Measurements from ENCODE around the gene GPC4. TPM values are rescaled to one million over a fixed set of nuclear protein-coding genes. Genes with fewer than 3 reads are reported as not detected.
"Not testable (repeated sequence)": the region's sequence is repeated elsewhere in the genome, so short reads cannot be mapped to it uniquely, and the experiment has no call there.

Gene GPC4
- total and polyA plus RNA-seq, 4 donors = 12.5 to 32.7 (median 21.9) TPM

- H3K4me1 ChIP-seq (ENCODE audit: control insufficient read depth in 1 of 2, insufficient read depth in 2 of 2, low read length in 2 of 2) = peaks cover 1 to 6% of the 10 kb centered on the region in 2 donors
- no peak for DNase-seq
- 18 to 48% methylated on average over 2 of the region's 2 CpGs for WGBS, 2 donors
- no peak overlapping the region for H3K4me3 ChIP-seq (ENCODE audit: low read length in 2 of 2)
- ATAC-seq (ENCODE audit: low FRiP score) = no peak
- intact Hi-C loops (cut with DNase I) = loop anchor here (5.0 to 10.0 kb wide), 2 partner anchors 75 to 318 kb away; no protein-coding TSS in a partner anchor
- H3K36me3 ChIP-seq (ENCODE audit: control insufficient read depth in 1 of 2, insufficient read depth in 2 of 2, low read length in 1 of 2) = no peaks in the 10 kb centered on the region
- no peak overlapping the region for H3K27ac ChIP-seq (ENCODE audit: low read depth in 1 of 2, low read length in 2 of 2)
- H3K27me3 ChIP-seq (ENCODE audit: control insufficient read depth in 1 of 2, insufficient read depth in 2 of 2, low read length in 1 of 2) = no peaks in the 10 kb centered on the region
- no peaks in the 10 kb centered on the region for H3K9me3 ChIP-seq (ENCODE audit: control insufficient read depth, low read length)
Observed at GRCh38 chrX:133337250-133337649, 78.0 kb downstream of the GPC4 start.

- DNase-seq (no peak), ATAC-seq (ENCODE audit: low FRiP score) (no peak)
- Histone ChIP-seq H3K4me3 (ENCODE audit: low read length in 2 of 2) (no peak overlapping the region), H3K27me3 (ENCODE audit: control insufficient read depth in 1 of 2, insufficient read depth in 2 of 2, low read length in 1 of 2) (no peaks in the 10 kb centered on the region), H3K36me3 (ENCODE audit: control insufficient read depth in 1 of 2, insufficient read depth in 2 of 2, low read length in 1 of 2) (no peaks in the 10 kb centered on the region), H3K9me3 (ENCODE audit: control insufficient read depth, low read length) (no peaks in the 10 kb centered on the region), H3K4me1 (ENCODE audit: control insufficient read depth in 1 of 2, insufficient read depth in 2 of 2, low read length in 2 of 2) (peaks cover 1 to 2% of the 10 kb centered on the region in 2 donors), H3K27ac (ENCODE audit: low read depth in 1 of 2, low read length in 2 of 2) (no peak overlapping the region)
- WGBS, 2 donors = 23 to 52% methylated on average over 2 of the region's 2 CpGs
- intact Hi-C loops (cut with DNase I) = loop anchor here (5.0 to 10.0 kb wide), 2 partner anchors 77 to 320 kb away; no protein-coding TSS in a partner anchor
Observed at GRCh38 chrX:133335027-133335426, 80.3 kb downstream of the GPC4 start.

GRCh38 chrX:133333154-133333750 is 82.0 kb downstream of the GPC4 start:
- peaks cover 0 to 1% of the 10 kb centered on the region in 2 donors for H3K4me1 ChIP-seq (ENCODE audit: control insufficient read depth in 1 of 2, insufficient read depth in 2 of 2, low read length in 2 of 2)
- WGBS, 2 donors = 70 to 81% methylated on average over 4 of the region's 4 CpGs
- H3K36me3 ChIP-seq (ENCODE audit: control insufficient read depth in 1 of 2, insufficient read depth in 2 of 2, low read length in 1 of 2) = no peaks in the 10 kb centered on the region
- ATAC-seq (ENCODE audit: low FRiP score) (no peak), DNase-seq (no peak)
- H3K27ac ChIP-seq (ENCODE audit: low read depth in 1 of 2, low read length in 2 of 2) = no peak overlapping the region
- no peaks in the 10 kb centered on the region for H3K27me3 ChIP-seq (ENCODE audit: control insufficient read depth in 1 of 2, insufficient read depth in 2 of 2, low read length in 1 of 2)
- intact Hi-C loops (cut with DNase I) = loop anchor here in 1 of 2 donors (10.0 kb wide), 1 partner anchor 322 kb away; no protein-coding TSS in a partner anchor
- H3K9me3 ChIP-seq (ENCODE audit: control insufficient read depth, low read length) = no peaks in the 10 kb centered on the region
- H3K4me3 ChIP-seq (ENCODE audit: low read length in 2 of 2) = no peak overlapping the region

DNA sequence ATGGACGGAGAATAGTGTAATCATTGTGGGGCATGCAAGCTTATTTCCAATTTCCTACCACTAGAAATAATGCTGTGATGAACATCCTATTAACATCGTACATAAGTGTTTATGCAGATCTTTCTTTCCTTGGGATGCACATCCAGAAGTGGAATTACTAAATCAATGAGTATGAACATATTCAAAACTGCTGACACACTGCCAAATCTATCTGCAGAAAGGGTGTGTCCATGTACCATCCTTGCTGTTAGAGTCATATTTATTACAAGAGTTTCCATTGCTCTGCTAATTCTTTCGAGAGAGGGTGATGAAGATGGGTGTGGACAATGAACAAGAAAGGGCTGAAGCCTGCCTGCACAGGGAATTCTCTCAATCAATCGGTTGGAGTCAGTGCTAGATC is 82.6 kb downstream of the GPC4 start:
- intact Hi-C loops (cut with DNase I) = loop anchor here in 1 of 2 donors (10.0 kb wide), 1 partner anchor 322 kb away; no protein-coding TSS in a partner anchor
- 86 to 95% methylated on average over 4 of the region's 4 CpGs for WGBS, 2 donors

DNA sequence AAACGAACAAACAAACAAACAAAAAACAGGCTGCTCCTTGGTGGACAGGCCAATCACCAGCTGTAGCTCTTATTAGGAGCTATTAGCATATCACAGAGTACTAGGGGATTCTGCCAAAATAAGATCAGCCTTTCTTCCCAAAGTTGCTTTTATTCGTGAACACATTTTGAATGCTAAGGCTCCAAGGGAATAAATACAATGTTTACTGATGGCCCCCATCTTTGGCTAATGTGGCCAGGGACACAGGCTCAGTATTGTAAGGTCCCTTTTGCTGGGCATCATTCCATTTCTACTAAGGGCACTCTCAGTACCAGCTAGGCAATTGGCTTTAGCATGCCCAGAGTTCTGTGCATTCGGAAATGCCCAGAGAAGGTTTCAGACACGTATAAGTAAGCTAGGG is 84.3 kb downstream of the GPC4 start:
- no peaks in the 10 kb centered on the region for H3K9me3 ChIP-seq (ENCODE audit: control insufficient read depth, low read length)
- WGBS, 2 donors = 57 to 82% methylated on average over 4 of the region's 4 CpGs
- no peaks in the 10 kb centered on the region for H3K4me1 ChIP-seq (ENCODE audit: control insufficient read depth in 1 of 2, insufficient read depth in 2 of 2, low read length in 2 of 2)
- H3K27ac ChIP-seq (ENCODE audit: low read depth in 1 of 2, low read length in 2 of 2) = no peak overlapping the region
- DNase-seq (no peak), ATAC-seq (ENCODE audit: low FRiP score) (no peak)
- H3K27me3 ChIP-seq (ENCODE audit: control insufficient read depth in 1 of 2, insufficient read depth in 2 of 2, low read length in 1 of 2) = no peaks in the 10 kb centered on the region
- H3K4me3 ChIP-seq (ENCODE audit: low read length in 2 of 2) = no peak overlapping the region
- H3K36me3 ChIP-seq (ENCODE audit: control insufficient read depth in 1 of 2, insufficient read depth in 2 of 2, low read length in 1 of 2) = no peaks in the 10 kb centered on the region
- intact Hi-C loops (cut with DNase I) = loop anchor here in 1 of 2 donors (10.0 kb wide), 1 partner anchor 324 kb away; no protein-coding TSS in a partner anchor

More for the DNA sequence above, 82.6 kb downstream of the GPC4 start:
- H3K36me3 ChIP-seq (ENCODE audit: control insufficient read depth in 1 of 2, insufficient read depth in 2 of 2, low read length in 1 of 2) = no peaks in the 10 kb centered on the region
- peaks cover 0 to 1% of the 10 kb centered on the region in 2 donors for H3K4me1 ChIP-seq (ENCODE audit: control insufficient read depth in 1 of 2, insufficient read depth in 2 of 2, low read length in 2 of 2)
- H3K27ac ChIP-seq (ENCODE audit: low read depth in 1 of 2, low read length in 2 of 2) = no peak overlapping the region
- ATAC-seq (ENCODE audit: low FRiP score) (no peak), DNase-seq (no peak)
- no peaks in the 10 kb centered on the region for H3K27me3 ChIP-seq (ENCODE audit: control insufficient read depth in 1 of 2, insufficient read depth in 2 of 2, low read length in 1 of 2)
- H3K9me3 ChIP-seq (ENCODE audit: control insufficient read depth, low read length) = no peaks in the 10 kb centered on the region
- no peak overlapping the region for H3K4me3 ChIP-seq (ENCODE audit: low read length in 2 of 2)

DNA sequence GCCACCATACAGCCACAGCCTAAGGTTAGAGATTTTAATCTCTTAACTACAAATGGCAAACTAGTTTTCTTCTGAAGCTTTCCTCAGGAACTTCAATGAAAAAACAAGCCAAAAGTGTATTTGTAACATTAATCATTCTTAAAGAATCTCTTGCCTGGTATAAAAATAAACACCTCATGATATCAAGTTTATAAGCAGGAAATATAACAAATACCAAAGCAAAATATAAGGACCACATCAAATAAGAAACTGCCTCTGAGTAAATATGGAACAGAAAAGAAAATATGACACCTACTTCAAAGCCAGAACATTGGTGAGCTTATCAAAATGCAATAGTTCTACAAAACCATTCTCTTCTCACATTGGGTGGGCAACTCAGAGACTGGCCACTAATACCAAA is 89.9 kb downstream of the GPC4 start:
- no peak for DNase-seq
- ATAC-seq (ENCODE audit: low FRiP score) = no peak
- no peaks in the 10 kb centered on the region for H3K27me3 ChIP-seq (ENCODE audit: control insufficient read depth in 1 of 2, insufficient read depth in 2 of 2, low read length in 1 of 2)
- peak overlapping the region; percentile 10 to 36 for H3K27ac ChIP-seq (ENCODE audit: low read depth in 1 of 2, low read length in 2 of 2)
- no peak overlapping the region for H3K4me3 ChIP-seq (ENCODE audit: low read length in 2 of 2)
- H3K9me3 ChIP-seq (ENCODE audit: control insufficient read depth, low read length) = no peaks in the 10 kb centered on the region
- intact Hi-C loops (cut with DNase I) = no loop called here
- H3K36me3 ChIP-seq (ENCODE audit: control insufficient read depth in 1 of 2, insufficient read depth in 2 of 2, low read length in 1 of 2) = no peaks in the 10 kb centered on the region
- no peaks in the 10 kb centered on the region for H3K4me1 ChIP-seq (ENCODE audit: control insufficient read depth in 1 of 2, insufficient read depth in 2 of 2, low read length in 2 of 2)

DNA sequence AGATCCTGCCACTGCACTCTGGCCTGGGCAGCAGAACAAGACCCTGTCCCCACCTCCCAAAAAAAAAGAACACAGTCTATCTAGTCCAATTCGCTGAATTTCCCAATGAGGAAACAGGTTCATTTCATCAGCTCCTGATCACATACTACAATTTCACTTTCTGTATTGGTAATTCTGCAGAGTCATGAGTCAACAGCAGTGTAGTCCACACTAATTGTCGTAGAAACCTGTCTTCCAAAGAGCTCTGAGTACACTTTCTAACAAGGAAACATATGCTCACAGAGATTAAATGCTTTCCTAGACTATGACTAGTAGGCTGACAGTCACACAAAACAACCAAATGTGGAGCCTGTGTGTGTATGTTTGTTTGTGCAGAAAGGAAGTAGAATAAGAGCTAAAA is 91.9 kb downstream of the GPC4 start:
- Histone ChIP-seq H3K4me1 (ENCODE audit: control insufficient read depth in 1 of 2, insufficient read depth in 2 of 2, low read length in 2 of 2) (no peaks in the 10 kb centered on the region), H3K27me3 (ENCODE audit: control insufficient read depth in 1 of 2, insufficient read depth in 2 of 2, low read length in 1 of 2) (no peaks in the 10 kb centered on the region), H3K9me3 (ENCODE audit: control insufficient read depth, low read length) (no peaks in the 10 kb centered on the region), H3K27ac (ENCODE audit: low read depth in 1 of 2, low read length in 2 of 2) (no peak overlapping the region), H3K36me3 (ENCODE audit: control insufficient read depth in 1 of 2, insufficient read depth in 2 of 2, low read length in 1 of 2) (no peaks in the 10 kb centered on the region), H3K4me3 (ENCODE audit: low read length in 2 of 2) (no peak overlapping the region)
- DNase-seq (no peak), ATAC-seq (ENCODE audit: low FRiP score) (no peak)
- 61 to 81% methylated on average over 2 of the region's 2 CpGs for WGBS, 2 donors
- intact Hi-C loops (cut with DNase I) = no loop called here

DNA sequence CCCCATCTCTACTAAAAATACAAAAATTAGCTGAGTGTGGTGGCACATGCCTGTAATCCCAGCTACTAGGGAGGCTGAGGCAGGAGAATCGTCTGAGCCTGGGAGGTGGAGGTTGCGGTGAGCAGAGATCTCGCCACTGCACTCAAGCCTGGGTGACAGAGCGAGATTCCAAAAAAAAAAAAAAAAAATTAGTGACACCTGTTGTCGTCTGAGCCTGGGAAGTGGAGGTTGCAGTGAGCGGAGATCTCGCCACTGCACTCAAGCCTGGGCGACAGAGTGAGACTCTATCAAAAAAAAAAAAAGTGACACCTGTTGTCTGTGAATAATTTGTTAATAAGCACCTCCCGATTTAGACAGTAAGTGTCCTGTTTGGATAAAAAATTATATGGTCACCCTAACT is 93.0 kb downstream of the GPC4 start:
- H3K9me3 ChIP-seq (ENCODE audit: control insufficient read depth, low read length); intact Hi-C loops (cut with DNase I); H3K4me3 ChIP-seq (ENCODE audit: low read length in 2 of 2); H3K27ac ChIP-seq (ENCODE audit: low read depth in 1 of 2, low read length in 2 of 2); ATAC-seq (ENCODE audit: low FRiP score); H3K27me3 ChIP-seq (ENCODE audit: control insufficient read depth in 1 of 2, insufficient read depth in 2 of 2, low read length in 1 of 2); DNase-seq; H3K4me1 ChIP-seq (ENCODE audit: control insufficient read depth in 1 of 2, insufficient read depth in 2 of 2, low read length in 2 of 2); H3K36me3 ChIP-seq (ENCODE audit: control insufficient read depth in 1 of 2, insufficient read depth in 2 of 2, low read length in 1 of 2): not testable (repeated sequence)
- WGBS, 2 donors = 74 to 96% methylated on average over 9 of the region's 9 CpGs

GRCh38 chrX:133321451-133321850 is 93.8 kb downstream of the GPC4 start:
- 59 to 62% methylated on average over 1 of the region's 1 CpG for WGBS, 2 donors
- Histone ChIP-seq H3K36me3 (ENCODE audit: control insufficient read depth in 1 of 2, insufficient read depth in 2 of 2, low read length in 1 of 2) (no peaks in the 10 kb centered on the region), H3K27me3 (ENCODE audit: control insufficient read depth in 1 of 2, insufficient read depth in 2 of 2, low read length in 1 of 2) (no peaks in the 10 kb centered on the region), H3K4me3 (ENCODE audit: low read length in 2 of 2) (no peak overlapping the region), H3K4me1 (ENCODE audit: control insufficient read depth in 1 of 2, insufficient read depth in 2 of 2, low read length in 2 of 2) (no peaks in the 10 kb centered on the region), H3K9me3 (ENCODE audit: control insufficient read depth, low read length) (no peaks in the 10 kb centered on the region), H3K27ac (ENCODE audit: low read depth in 1 of 2, low read length in 2 of 2) (no peak overlapping the region)
- DNase-seq (no peak), ATAC-seq (ENCODE audit: low FRiP score) (no peak)
- intact Hi-C loops (cut with DNase I) = no loop called here

All from aorta (tissue), 5 donors.